Measurements from ENCODE around the gene MBD2.
A peak's percentile ranks its signal among the peaks of the same experiment; 100 is the strongest.

Gene MBD2

DNA sequence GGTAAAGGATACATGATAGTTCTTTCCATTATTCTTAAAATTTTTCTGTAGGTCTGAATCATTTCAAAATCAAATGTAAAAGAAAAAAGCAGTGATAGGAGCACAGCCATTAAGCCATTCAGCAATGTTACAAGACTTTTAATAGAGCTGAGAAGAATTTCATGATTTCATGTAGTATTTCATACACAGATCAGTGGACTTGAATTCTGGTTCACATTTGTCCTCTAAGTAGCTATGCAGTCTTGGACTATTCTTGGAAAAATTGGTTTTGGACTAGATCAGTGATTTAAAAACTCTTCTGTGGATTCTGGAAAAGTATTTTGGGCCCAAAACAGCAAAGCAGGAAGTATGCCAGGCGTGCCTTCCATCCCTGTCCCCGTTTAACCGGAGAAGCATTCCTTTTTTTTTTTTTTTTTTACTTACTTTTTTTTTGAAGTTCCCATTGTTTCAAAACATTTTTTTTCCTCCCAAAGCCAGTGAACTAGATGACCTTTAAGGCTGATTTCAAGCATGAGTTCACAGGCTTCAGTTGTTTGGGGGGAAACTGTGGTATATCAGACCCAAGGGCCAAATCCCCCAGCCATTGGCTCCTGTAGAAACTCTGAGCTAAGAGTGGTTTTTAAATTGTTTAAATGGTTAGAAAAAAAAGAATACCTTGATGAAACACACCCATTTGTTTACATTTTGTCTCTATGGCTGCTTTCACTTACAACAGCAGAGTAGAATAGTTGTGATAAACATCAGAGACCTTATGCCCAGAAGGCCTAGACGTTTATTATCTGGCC is 27.3 kb upstream of the MBD2 start:
- Mint-ChIP-seq H3K36me3 (ENCODE audit: low read depth) (no peaks in the 10 kb centered on the region), H3K27me3 (ENCODE audit: low read depth) (no peaks in the 10 kb centered on the region), H3K4me3 (no peak overlapping the region), H3K27ac (peak overlapping the region in 2 of 3 experiments; percentile 27 to 74), H3K4me1 (peaks cover 16% of the 10 kb centered on the region), H3K9me3 (no peaks in the 10 kb centered on the region)
- TF ChIP-seq, protein P1, sequence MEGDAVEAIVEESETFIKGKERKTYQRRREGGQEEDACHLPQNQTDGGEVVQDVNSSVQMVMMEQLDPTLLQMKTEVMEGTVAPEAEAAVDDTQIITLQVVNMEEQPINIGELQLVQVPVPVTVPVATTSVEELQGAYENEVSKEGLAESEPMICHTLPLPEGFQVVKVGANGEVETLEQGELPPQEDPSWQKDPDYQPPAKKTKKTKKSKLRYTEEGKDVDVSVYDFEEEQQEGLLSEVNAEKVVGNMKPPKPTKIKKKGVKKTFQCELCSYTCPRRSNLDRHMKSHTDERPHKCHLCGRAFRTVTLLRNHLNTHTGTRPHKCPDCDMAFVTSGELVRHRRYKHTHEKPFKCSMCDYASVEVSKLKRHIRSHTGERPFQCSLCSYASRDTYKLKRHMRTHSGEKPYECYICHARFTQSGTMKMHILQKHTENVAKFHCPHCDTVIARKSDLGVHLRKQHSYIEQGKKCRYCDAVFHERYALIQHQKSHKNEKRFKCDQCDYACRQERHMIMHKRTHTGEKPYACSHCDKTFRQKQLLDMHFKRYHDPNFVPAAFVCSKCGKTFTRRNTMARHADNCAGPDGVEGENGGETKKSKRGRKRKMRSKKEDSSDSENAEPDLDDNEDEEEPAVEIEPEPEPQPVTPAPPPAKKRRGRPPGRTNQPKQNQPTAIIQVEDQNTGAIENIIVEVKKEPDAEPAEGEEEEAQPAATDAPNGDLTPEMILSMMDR (IDR thresholded peaks at IDR 0.05; ENCODE audit: unreplicated experiment in 3 of 3): no peak

DNA sequence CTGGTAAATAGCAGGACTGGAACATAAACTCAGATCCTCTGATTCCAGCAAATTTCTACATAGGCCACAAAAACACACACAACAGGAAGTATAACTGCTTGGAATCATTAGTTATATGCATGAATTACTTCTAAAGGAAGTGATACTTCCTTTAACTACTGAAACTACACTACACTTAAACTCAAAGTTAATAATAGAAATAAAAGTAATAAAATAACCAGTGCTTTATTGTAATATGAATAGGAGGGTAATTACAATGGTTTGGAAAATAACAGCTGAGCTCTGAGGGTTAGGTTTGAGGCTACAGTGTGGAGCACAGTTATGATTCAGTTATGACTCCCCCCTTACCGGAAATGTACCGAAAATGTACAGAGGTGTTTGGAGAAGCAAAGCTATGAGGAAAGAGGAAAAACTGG is 26.4 kb upstream of the MBD2 start:
- Mint-ChIP-seq H3K36me3 (ENCODE audit: low read depth) (no peaks in the 10 kb centered on the region), H3K27ac (peak overlapping the region in 1 of 3 experiments; percentile 74), H3K4me3 (no peak overlapping the region), H3K27me3 (ENCODE audit: low read depth) (no peaks in the 10 kb centered on the region), H3K4me1 (peaks cover 17% of the 10 kb centered on the region), H3K9me3 (no peaks in the 10 kb centered on the region)
- TF ChIP-seq, protein P1 (IDR thresholded peaks at IDR 0.05; ENCODE audit: unreplicated experiment in 3 of 3): no peak

DNA sequence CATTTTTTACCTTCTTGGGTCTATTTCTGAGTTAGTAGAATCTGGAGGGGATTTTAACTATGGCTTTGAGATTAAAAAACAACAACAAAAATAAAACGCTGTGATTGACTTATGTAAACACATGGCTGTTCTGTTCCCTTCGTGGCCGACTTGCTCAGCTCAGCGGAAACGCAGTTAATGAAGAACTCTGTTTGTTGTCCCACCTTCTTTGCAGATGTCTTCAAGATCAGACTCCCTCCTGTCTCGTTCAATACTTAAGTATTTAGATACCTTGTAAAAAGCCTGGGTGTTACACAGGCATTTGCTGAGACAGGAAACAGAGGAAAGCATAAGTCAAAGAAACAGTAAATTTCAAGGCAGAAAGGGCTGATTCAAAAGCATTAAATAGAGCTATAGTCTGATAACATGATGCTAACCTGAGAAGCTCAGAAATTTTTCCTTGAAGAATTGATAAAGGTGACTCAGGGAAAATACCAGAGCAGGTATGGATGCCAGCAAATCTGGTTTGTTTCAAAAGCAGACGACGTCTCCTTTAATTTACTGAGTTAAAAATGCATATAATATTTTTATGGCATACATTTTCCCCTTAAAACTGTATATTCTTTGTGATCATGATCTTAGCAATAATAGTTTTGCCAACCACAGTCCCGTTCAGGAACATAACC is 23.2 kb upstream of the MBD2 start:
- no peaks in the 10 kb centered on the region for H3K36me3 Mint-ChIP-seq (ENCODE audit: low read depth)
- no peaks in the 10 kb centered on the region for H3K9me3 Mint-ChIP-seq
- H3K4me3 Mint-ChIP-seq: peak overlapping the region in 1 of 3 experiments; percentile 10
- peaks cover 11% of the 10 kb centered on the region for H3K4me1 Mint-ChIP-seq
- H3K27ac Mint-ChIP-seq: peak overlapping the region; percentile 77 to 98 (median 95)
- H3K27me3 Mint-ChIP-seq (ENCODE audit: low read depth): no peaks in the 10 kb centered on the region
- TF ChIP-seq, protein P1 (IDR thresholded peaks at IDR 0.05; ENCODE audit: unreplicated experiment in 3 of 3): no peak

DNA sequence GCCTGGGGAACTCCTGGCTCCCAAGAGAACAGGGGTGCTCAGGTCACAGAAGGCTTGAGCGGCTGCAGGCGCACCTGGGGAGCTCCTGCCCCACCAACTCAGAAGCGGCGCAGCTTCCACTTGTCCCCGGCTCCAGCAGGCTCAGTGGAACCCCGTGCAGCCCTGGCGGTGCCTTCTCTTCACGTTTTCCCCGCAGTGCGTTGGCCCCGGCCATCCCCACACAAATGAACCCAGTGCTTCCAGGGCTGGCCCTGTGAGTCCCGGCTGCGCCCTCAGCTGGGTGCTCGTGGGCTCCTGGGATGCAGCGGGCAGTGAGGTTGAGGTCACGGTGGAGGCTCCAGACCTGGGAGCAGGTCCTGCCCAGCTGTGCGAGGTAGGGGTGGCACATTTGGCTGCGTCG is 17.9 kb upstream of the MBD2 start:
- TF ChIP-seq, protein P1 (IDR thresholded peaks at IDR 0.05; ENCODE audit: unreplicated experiment in 3 of 3): no peak
- no peaks in the 10 kb centered on the region for H3K9me3 Mint-ChIP-seq
- H3K27me3 Mint-ChIP-seq (ENCODE audit: low read depth): no peaks in the 10 kb centered on the region
- peaks cover 6% of the 10 kb centered on the region for H3K4me1 Mint-ChIP-seq
- no peak overlapping the region for H3K27ac Mint-ChIP-seq
- H3K36me3 Mint-ChIP-seq (ENCODE audit: low read depth): no peaks in the 10 kb centered on the region
- H3K4me3 Mint-ChIP-seq: no peak overlapping the region

DNA sequence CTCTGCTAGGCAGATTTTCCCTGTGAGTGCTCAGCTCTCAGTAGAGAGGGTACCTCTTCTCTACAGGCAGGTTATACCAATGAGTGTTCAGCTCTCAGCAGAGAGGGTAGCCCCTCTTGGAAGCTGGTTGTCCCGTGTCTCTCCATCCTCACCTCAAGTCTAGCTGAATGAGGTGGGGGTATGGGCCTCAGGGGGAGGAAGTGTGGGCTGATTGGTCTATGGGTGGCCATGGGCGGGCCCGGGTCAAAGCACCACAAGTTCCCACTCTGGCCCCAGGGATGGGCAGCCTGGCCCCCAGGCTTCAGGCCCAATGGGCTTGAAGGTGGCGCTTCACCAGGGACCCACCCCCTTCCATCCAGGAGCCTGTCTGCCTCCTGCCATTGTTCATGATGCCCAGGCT is 17.0 kb upstream of the MBD2 start:
- no peaks in the 10 kb centered on the region for H3K36me3 Mint-ChIP-seq (ENCODE audit: low read depth)
- TF ChIP-seq, protein P1 (IDR thresholded peaks at IDR 0.05; ENCODE audit: unreplicated experiment in 3 of 3): no peak
- no peak overlapping the region for H3K4me3 Mint-ChIP-seq
- H3K27me3 Mint-ChIP-seq (ENCODE audit: low read depth): no peaks in the 10 kb centered on the region
- no peaks in the 10 kb centered on the region for H3K4me1 Mint-ChIP-seq
- no peak overlapping the region for H3K27ac Mint-ChIP-seq
- no peaks in the 10 kb centered on the region for H3K9me3 Mint-ChIP-seq
